GM18520 (cell line): ENCODE data around the gene SLC35G4.
"Not testable (repeated sequence)": the region's sequence is repeated elsewhere in the genome, so short reads cannot be mapped to it uniquely, and the experiment has no call there.

ENCODE experiments used
- ATAC-seq: cut with Tn5 transposase; IDR thresholded peaks from one replicate; pipeline ENCODE4 v1.9.1; 2021; ENCODE audit not compliant: unreplicated experiment

SLC35G4 gene

GRCh38 chr18:11613611-11614010, 4.2 kb downstream of the SLC35G4 start:
- not testable (repeated sequence) for ATAC-seq

- ATAC-seq, result not testable (repeated sequence)
These were observed 4.6 kb downstream of the SLC35G4 start for GRCh38 chr18:11614042-11614441.

GRCh38 chr18:11614981-11615380, 5.6 kb downstream of the SLC35G4 start:
- ATAC-seq, result not testable (repeated sequence)

- not testable (repeated sequence) for ATAC-seq
These were observed 37.9 kb downstream of the SLC35G4 start for GRCh38 chr18:11647310-11647709.

- ATAC-seq, result not testable (repeated sequence)
These were observed 38.4 kb downstream of the SLC35G4 start for GRCh38 chr18:11647804-11648203.

- ATAC-seq, result no peak
These were observed 40.4 kb downstream of the SLC35G4 start for GRCh38 chr18:11649839-11650238.

GRCh38 chr18:11651899-11652298, 42.5 kb downstream of the SLC35G4 start:
- ATAC-seq, result no peak

- no peak for ATAC-seq
These were observed 44.1 kb downstream of the SLC35G4 start for GRCh38 chr18:11653521-11653920.

GRCh38 chr18:11654736-11655605, 45.6 kb downstream of the SLC35G4 start:
- ATAC-seq, result no peak

- no peak for ATAC-seq
These were observed 46.2 kb downstream of the SLC35G4 start for GRCh38 chr18:11655606-11655932.

GRCh38 chr18:11657152-11657551, 47.8 kb downstream of the SLC35G4 start:
- ATAC-seq, result no peak

GRCh38 chr18:11657554-11657953, 48.2 kb downstream of the SLC35G4 start:
- ATAC-seq, result no peak

GRCh38 chr18:11658019-11658418, 48.6 kb downstream of the SLC35G4 start:
- ATAC-seq, result no peak

GRCh38 chr18:11658989-11659388, 49.6 kb downstream of the SLC35G4 start:
- no peak for ATAC-seq
